GM23248 (cell line): ENCODE measurements around the gene SLC22A12.

ENCODE experiments used
- EZH2 ChIP-seq: fragments of 200-600 bp; sonication (generic); IDR thresholded peaks from 2 replicates; pipeline ENCODE4 v1.6.1; 2018; ENCODE audit warnings: antibody characterized with exemption, mild to moderate bottlenecking; ENCODE audit not compliant: insufficient read depth, poor library complexity, severe bottlenecking
- EZH2phosphoT487 ChIP-seq: fragments of 200-600 bp; sonication (generic); IDR thresholded peaks from 2 replicates; pipeline ENCODE4 v1.6.1; 2018; ENCODE audit warnings: antibody characterized with exemption, moderate library complexity, mild to moderate bottlenecking, low read depth; ENCODE audit not compliant: insufficient read depth

- TF ChIP-seq EZH2 (no peak), EZH2phosphoT487 (no peak)
These were observed 22.4 kb upstream of the SLC22A12 start for GRCh38 chr11:64568584-64569140.
